NOMO-1 treated with DMSO at 0.1 percent for 48 hours (cell line): ENCODE results near the gene MUC4.

ENCODE experiments used
- DNase-seq: peaks from one replicate; lab custom pipeline; 2025; ENCODE audit not compliant: unreplicated experiment; lab: John Stamatoyannopoulos, UW

Gene MUC4

DNA sequence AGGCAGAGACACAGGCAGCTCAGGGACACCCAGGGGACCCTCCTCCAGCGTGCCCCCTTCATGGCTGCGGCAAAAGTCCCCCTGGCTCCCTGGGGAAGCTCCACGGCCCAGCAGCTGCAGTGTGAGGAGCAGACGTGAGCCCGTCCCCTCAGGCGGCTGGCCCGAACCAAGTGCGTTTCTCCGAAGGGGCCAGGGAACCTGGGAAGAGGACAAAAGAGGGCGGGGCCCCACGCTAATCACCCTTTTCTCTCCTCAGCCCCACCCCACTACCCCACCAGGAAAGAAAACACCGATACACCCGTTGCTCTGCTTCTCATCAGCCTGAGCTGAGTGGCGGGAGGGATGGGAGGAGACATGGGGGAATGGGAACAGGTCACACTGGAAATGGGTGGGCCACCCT lies at the start of gene MUC4:
Gene MUC4 (minus strand): TSS at position 174 of the 400 bp plus-strand sequence. CDS start 112 bp downstream, at position 62.
- DNase-seq, result no peak

DNA sequence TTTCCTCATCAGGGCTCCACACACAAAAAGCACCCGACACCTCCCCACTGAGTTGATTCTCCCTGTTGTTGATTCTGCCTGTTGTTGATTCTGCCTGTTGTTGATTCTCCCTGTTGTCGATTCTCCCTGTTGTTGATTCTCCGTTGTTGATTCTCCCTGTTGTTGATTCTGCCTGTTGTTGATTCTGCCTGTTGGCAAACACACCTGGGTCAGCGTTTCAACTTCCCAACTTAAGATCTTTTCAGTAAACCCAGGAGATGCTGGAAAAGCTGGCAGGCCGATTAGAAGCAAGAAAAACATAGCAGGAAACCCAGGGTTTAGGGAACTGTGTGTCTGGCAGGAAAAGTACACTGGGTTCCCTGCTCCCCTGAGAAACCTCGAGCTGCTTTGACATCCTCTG lies 48.7 kb upstream of the MUC4 start:
- DNase-seq, result no peak

DNA sequence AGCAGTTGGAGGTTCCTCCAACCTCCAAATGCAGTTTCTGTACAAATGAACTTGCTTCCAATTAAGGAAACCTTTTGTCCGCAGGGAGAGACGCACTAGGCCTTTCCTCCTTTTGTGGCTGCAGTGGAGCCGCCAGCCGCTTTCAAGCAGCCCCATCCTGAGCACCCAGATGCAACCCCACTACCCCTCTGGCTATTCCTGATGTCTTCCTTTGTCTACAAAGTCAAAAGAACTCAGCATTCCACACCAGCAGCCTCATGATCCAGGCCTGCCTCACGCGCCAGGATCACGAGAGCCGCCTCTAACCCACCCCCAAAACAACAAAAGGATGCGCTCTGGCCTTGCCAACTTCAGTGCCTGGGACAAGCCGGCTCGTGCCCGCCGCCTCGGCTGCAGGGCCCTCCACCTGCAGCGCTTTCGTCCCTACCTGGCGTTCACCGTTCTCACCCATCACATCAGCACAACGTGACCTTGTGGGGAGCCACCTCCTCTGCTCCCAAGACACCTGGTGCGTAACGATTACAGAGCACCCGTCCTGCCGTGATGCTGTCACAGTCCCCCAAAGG lies 48.2 kb upstream of the MUC4 start:
- DNase-seq, result no peak

DNA sequence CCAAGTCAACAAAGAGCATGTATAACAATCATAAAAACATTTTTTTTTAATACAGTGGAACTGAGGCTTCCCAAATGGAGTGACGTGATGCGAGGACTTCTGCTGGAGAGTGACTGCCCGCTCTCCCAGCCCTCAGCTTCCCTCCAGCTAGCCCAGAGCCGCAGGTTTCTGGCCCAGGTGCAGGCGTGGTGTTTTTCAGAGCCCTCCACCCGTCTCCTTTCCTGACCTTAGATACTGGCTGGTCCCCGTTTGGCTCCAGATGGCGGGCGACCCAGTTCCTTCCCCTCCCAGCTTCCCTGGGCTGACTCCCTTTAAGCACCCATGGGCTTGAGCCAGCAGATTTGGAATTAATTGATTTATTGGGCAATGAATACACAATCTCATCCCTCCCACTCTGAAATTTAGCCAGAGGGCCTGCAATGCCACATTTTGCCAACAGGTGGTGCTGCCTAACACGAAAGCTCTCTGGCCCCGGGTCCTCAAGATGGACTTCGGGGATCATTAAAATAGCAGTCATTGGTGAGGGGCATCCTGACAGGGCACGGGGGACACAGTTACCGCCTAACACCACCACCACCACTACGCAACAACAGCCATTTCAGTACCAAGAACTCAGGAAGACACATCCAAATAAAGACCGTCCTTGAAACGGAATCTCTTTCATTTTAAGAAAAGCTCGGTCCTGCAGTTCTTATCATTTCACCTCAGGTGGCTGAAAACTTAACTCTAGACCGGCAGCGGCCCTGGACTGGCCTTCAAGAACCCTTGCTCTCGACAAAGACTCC lies 47.5 kb upstream of the MUC4 start:
- peak; percentile 56 for DNase-seq

DNA sequence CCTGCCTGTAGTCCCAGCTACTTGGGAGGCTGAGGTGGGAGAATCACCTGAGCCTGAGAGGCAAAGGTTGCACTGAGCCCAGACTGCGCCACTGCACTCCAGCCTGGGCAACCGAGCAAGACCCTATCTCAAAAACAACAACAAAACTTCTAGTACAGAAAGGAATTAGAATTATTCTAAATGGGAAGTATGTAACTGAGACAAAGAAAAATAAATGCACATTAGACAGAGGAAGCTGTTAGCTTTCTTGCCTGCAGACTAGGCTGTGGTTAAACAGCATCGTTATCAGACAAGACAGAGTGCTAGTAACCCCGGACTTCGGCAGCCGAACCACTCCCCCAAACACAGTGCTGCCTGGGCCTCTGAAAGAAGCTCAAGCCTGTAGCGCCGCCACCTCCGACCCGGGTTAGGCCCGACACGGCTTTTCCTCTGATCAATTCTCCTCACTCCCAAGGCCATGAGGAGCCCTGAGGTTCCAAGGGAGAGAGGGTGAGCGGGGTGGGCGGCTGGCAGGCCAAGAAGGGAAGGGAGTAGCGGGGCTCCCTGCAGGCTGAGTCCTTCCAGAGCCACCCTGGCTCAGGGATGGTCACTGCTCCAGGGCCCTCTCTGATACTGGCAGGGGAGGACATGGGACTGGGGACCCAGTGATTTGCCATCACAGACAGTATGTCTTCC lies 44.8 kb upstream of the MUC4 start:
- no peak for DNase-seq

GRCh38 chr3:195855471-195856409 lies 44.0 kb upstream of the MUC4 start:
- DNase-seq, result no peak

GRCh38 chr3:195854628-195855294 lies 43.0 kb upstream of the MUC4 start:
- DNase-seq, result no peak

DNA sequence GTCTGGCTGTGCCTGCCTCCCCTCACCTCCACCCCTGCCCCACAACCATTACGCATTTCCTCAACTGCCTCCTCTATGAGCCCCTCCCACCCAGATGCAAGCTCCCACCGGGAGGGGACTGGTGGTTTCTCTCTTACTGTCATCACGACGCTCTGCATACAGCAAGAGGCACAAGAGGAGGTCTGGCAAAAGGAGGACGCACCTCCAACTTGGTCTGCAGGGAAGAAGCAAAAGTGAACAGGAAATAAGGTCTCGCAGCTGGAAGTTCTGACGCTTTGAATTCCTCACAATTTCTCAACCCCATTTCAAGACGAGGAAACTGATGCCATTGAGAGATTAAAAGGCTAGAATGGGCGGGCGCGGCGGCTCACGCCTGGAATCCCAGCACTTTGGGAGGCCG lies 42.3 kb upstream of the MUC4 start:
- no peak for DNase-seq

- DNase-seq, result no peak
Measured at GRCh38 chr3:195853036-195853435, 41.3 kb upstream of the MUC4 start.

- peak; percentile 97 for DNase-seq
Measured at GRCh38 chr3:195850857-195851543, 39.3 kb upstream of the MUC4 start.

DNA sequence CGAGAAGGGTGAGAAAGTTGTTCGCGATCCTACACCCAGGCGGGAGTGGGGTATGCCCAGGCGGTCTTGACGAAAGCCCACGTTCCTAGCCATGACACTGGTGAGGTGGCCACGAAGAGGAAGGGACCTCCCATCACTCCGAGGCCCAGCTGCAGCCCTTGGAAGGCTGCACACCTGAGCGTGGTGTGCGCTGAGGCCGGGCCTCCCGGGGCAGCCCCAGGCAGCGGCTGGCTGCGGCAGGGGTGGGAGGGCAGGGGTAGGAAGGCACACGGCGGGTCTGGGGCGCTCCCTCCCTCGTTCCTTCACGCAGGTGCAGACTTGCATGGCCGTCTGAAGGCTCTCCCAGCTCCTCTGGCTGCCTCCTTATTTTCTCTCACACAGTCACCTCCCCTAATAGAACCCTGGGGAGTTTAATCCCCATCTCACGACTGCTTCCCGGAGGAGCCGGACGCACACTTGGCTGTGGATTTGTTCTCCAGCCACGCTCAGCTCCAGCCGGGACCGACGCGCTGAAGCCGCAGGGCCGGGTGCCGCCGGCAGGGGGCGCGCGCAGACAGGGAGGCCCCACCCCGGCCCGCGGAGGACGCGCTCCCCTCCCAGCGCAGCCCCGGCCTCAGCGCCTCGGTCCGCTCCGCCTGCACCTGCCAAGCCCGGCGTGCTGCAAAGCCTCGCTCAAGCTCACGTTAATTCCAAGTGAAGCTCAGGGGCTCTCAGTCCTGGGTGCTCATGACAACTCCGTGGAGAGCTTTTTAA lies 37.8 kb upstream of the MUC4 start:
- no peak for DNase-seq

GRCh38 chr3:195847055-195847950 lies 35.6 kb upstream of the MUC4 start:
- no peak for DNase-seq

GRCh38 chr3:195845483-195845882 lies 33.8 kb upstream of the MUC4 start:
- DNase-seq, result no peak

DNA sequence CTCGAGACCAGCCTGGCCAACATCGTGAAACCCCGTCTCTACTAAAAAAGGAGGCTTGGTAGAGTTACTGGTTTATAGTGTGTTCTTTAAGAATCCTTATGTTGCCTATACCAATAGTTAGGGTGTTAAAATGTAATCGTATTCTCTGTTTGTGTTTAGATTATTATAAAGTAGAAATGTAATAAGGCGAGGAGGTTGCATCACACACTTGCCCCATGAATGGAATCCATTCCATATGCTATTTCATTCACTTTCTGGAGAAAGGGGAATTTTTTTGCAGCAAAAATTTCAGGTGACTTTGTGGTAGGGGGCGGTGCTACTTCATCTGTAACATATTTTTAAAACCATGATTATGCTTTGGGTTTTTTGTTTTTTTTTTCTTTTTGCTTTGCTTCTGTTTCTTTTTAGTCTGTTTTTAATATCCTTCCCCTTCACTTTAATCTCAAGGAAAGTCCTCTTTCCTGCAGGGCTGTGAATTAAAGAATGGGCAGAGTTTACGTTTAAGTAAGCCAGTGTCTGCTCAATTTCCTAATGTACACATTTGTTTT lies 33.0 kb upstream of the MUC4 start:
- DNase-seq, result no peak

GRCh38 chr3:195839260-195840010 lies 27.7 kb upstream of the MUC4 start:
- DNase-seq, result no peak

DNA sequence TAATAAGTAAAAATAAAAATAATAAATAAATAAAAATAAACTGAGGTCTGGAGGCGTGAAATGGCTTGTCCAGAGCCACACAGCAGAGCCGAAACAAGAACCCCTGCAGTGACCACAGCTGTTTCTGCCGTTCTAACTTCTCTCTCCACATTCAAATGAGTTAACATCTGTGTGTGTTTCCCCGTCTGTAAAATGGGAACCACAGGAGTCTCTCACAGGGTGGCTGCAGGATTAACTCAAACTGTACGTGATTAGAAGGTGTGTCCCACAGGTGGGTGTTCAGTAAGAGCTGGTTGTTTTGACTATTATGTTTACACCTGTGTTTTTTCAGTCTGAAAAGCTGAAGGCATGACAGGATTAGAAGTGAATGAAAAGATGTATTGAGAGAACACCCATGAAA lies 27.0 kb upstream of the MUC4 start:
- no peak for DNase-seq

- no peak for DNase-seq
Measured at GRCh38 chr3:195836476-195837135, 24.9 kb upstream of the MUC4 start.
